ENCODE results near the gene CA10.

GRCh38 chr17:51888816-51889215 is 269.7 kb downstream of the CA10 start:
- TF ChIP-seq, protein P1, sequence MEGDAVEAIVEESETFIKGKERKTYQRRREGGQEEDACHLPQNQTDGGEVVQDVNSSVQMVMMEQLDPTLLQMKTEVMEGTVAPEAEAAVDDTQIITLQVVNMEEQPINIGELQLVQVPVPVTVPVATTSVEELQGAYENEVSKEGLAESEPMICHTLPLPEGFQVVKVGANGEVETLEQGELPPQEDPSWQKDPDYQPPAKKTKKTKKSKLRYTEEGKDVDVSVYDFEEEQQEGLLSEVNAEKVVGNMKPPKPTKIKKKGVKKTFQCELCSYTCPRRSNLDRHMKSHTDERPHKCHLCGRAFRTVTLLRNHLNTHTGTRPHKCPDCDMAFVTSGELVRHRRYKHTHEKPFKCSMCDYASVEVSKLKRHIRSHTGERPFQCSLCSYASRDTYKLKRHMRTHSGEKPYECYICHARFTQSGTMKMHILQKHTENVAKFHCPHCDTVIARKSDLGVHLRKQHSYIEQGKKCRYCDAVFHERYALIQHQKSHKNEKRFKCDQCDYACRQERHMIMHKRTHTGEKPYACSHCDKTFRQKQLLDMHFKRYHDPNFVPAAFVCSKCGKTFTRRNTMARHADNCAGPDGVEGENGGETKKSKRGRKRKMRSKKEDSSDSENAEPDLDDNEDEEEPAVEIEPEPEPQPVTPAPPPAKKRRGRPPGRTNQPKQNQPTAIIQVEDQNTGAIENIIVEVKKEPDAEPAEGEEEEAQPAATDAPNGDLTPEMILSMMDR (IDR thresholded peaks at IDR 0.05): no peak
- no peak for TF ChIP-seq EP300 (IDR thresholded peaks at IDR 0.05; ENCODE audit: low read depth)

All from transverse colon (tissue), 3 donors.